MV-4-11 (cell line): ENCODE results near the gene TTC31.
A peak's percentile ranks its signal among the peaks of the same experiment; 100 is the strongest.
"Not testable (repeated sequence)": the region's sequence is repeated elsewhere in the genome, so short reads cannot be mapped to it uniquely, and the experiment has no call there.

Experiments
- DNase-seq: peaks from one replicate; lab custom pipeline; 2025; lab: John Stamatoyannopoulos, UW

TTC31 gene

GRCh38 chr2:74482801-74483674 is at the start of gene TTC31, which contains the start of gene CCDC142:
Gene TTC31 (plus strand): TSS chr2:74483081. CDS start chr2:74483096, 15 bp downstream.
Gene CCDC142 (minus strand): TSS chr2:74482998. CDS start chr2:74482837, 161 bp downstream.
- peak; percentile 93 for DNase-seq

- no peak for DNase-seq
These were observed 46.6 kb upstream of the TTC31 start for GRCh38 chr2:74436111-74436805.

GRCh38 chr2:74436848-74437695 is 45.8 kb upstream of the TTC31 start:
- peak; percentile 86 for DNase-seq

GRCh38 chr2:74438248-74438647 is 44.6 kb upstream of the TTC31 start:
- no peak for DNase-seq

GRCh38 chr2:74439373-74439772 is 43.5 kb upstream of the TTC31 start:
- no peak for DNase-seq

- DNase-seq = no peak
These were observed 43.0 kb upstream of the TTC31 start for GRCh38 chr2:74439803-74440377.

GRCh38 chr2:74440378-74441169 is 42.3 kb upstream of the TTC31 start:
- DNase-seq = peak; percentile 72

- DNase-seq = no peak
These were observed 41.7 kb upstream of the TTC31 start for GRCh38 chr2:74441170-74441689.

GRCh38 chr2:74441690-74442482 is 41.0 kb upstream of the TTC31 start, which contains the start of gene RTKN:
Gene RTKN (minus strand): TSS chr2:74441937. CDS start chr2:74441816, 121 bp downstream.
- no peak for DNase-seq

GRCh38 chr2:74442483-74443297 is 40.2 kb upstream of the TTC31 start:
- DNase-seq = not testable (repeated sequence)

GRCh38 chr2:74444498-74445318 is 38.2 kb upstream of the TTC31 start:
- DNase-seq = no peak

GRCh38 chr2:74447230-74447999 is 35.5 kb upstream of the TTC31 start:
- DNase-seq = no peak

- no peak for DNase-seq
These were observed 34.1 kb upstream of the TTC31 start for GRCh38 chr2:74448771-74449170.

- no peak for DNase-seq
These were observed 32.2 kb upstream of the TTC31 start for GRCh38 chr2:74450570-74451190.

GRCh38 chr2:74454654-74455511 is 28.0 kb upstream of the TTC31 start, which contains the start of gene INO80B:
Gene INO80B (plus strand): TSS chr2:74455087. CDS start chr2:74455117, 30 bp downstream.
- peak; percentile 97 for DNase-seq

- no peak for DNase-seq
These were observed 25.7 kb upstream of the TTC31 start for GRCh38 chr2:74457129-74457548.
